ENCODE measurements around the gene NFKB2.

DNA sequence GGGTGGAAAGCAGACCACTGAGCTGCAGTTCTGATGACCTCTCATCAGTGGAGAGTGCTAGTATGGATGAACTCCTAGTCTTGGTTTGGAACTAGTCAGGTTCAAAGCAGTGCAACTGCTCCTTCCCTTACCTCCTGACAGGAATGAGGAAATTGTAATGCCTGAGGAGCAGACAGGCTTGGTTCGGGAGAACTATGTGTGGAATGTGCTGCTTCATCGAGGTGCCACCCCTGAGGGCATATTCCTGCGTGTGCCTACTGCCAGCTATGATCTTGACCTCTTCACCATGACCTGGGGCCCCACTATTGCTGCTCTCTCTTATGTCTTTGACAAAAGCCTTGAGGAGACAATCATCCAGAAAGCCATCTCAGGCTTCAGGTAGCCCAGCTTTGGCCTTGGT lies 27.4 kb upstream of the NFKB2 start:
- TF ChIP-seq, protein P1, sequence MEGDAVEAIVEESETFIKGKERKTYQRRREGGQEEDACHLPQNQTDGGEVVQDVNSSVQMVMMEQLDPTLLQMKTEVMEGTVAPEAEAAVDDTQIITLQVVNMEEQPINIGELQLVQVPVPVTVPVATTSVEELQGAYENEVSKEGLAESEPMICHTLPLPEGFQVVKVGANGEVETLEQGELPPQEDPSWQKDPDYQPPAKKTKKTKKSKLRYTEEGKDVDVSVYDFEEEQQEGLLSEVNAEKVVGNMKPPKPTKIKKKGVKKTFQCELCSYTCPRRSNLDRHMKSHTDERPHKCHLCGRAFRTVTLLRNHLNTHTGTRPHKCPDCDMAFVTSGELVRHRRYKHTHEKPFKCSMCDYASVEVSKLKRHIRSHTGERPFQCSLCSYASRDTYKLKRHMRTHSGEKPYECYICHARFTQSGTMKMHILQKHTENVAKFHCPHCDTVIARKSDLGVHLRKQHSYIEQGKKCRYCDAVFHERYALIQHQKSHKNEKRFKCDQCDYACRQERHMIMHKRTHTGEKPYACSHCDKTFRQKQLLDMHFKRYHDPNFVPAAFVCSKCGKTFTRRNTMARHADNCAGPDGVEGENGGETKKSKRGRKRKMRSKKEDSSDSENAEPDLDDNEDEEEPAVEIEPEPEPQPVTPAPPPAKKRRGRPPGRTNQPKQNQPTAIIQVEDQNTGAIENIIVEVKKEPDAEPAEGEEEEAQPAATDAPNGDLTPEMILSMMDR (IDR thresholded peaks at IDR 0.05), result no peak
- TF ChIP-seq POLR2A (IDR thresholded peaks at IDR 0.05) (no peak), EP300 (IDR thresholded peaks at IDR 0.05) (no peak)
